HepG2 (cell line): ENCODE data around the gene PDK2. TPM values are rescaled to one million over a fixed set of nuclear protein-coding genes. Genes with fewer than 3 reads are reported as not detected.
A peak's percentile ranks its signal among the peaks of the same experiment; 100 is the strongest.

Source experiments
- ARNT2 ChIP-seq: sonication (generic); formaldehyde crosslinking; IDR thresholded peaks from 2 replicates; pipeline ENCODE4 v1.8.0; 2022; ENCODE audit warnings: mild to moderate bottlenecking, low read depth, missing genetic modification reagents, moderate library complexity
- ESRRA ChIP-seq: sonication (generic); formaldehyde crosslinking; IDR thresholded peaks from 2 replicates; pipeline ENCODE4 v1.5.1; 2020; ENCODE audit warnings: mild to moderate bottlenecking, low read depth, missing genetic modification reagents
- KLF12 ChIP-seq: sonication (generic); formaldehyde crosslinking; IDR thresholded peaks from 2 replicates; pipeline ENCODE4 v1.4.0; 2020; ENCODE audit warnings: missing genetic modification reagents, borderline replicate concordance
- KLF9 ChIP-seq: IDR thresholded peaks from 2 replicates; pipeline ENCODE4 v1.6.1; 2016; ENCODE audit warnings: low read depth
- MED1 ChIP-seq: sonication (generic); formaldehyde crosslinking; IDR thresholded peaks from 2 replicates; pipeline ENCODE4 v1.4.0; 2020; ENCODE audit warnings: missing genetic modification reagents
- NFRKB ChIP-seq: fragments of 450-650 bp; IDR thresholded peaks from 2 replicates; pipeline ENCODE4 v1.6.1; 2017
- NONO ChIP-seq, 2 experiments: fragments of 450-650 bp in 1 of 2; sonication (generic) in 1 of 2; formaldehyde crosslinking in 1 of 2; IDR thresholded peaks in 1 of 2; conservative IDR thresholded peaks in 1 of 2; 2 replicates each; pipeline versions ENCODE4 v1.6.1 to v1.8.0; 2017 to 2022; ENCODE audit warnings: mild to moderate bottlenecking in 1 of 2, missing genetic modification reagents in 1 of 2, moderate library complexity in 1 of 2
- PHF20 ChIP-seq: sonication (generic); formaldehyde crosslinking; IDR thresholded peaks from 2 replicates; pipeline ENCODE4 v1.5.0; 2020; ENCODE audit warnings: mild to moderate bottlenecking, missing genetic modification reagents
- RARA ChIP-seq: IDR thresholded peaks from 2 replicates; pipeline ENCODE4 v1.6.1; 2016; ENCODE audit warnings: missing genetic modification reagents, missing compliant biosample characterization
- RFX3 ChIP-seq: IDR thresholded peaks from 2 replicates; pipeline ENCODE4 v1.6.1; 2016; ENCODE audit warnings: missing biosample characterization, missing genetic modification reagents
- SKI ChIP-seq: fragments of 450-650 bp; IDR thresholded peaks from one replicate; pipeline ENCODE4 v1.6.1; 2018; ENCODE audit warnings: mild to moderate bottlenecking; ENCODE audit not compliant: partially characterized antibody
- SNAI1 ChIP-seq: sonication (generic); formaldehyde crosslinking; IDR thresholded peaks from 2 replicates; pipeline ENCODE4 v1.5.0; 2020; ENCODE audit warnings: mild to moderate bottlenecking, missing genetic modification reagents, borderline replicate concordance
- SNRNP70 ChIP-seq: fragments of 200-400 bp; formaldehyde crosslinking; IDR thresholded peaks from 2 replicates; pipeline ENCODE4 v1.6.1; 2017; ENCODE audit warnings: mild to moderate bottlenecking, low read depth, low read length, moderate library complexity
- YEATS2 ChIP-seq: sonication (generic); formaldehyde crosslinking; IDR thresholded peaks from 2 replicates; pipeline ENCODE4 v1.4.0; 2020; ENCODE audit warnings: missing genetic modification reagents, borderline replicate concordance
- ZNF337 ChIP-seq: sonication (generic); formaldehyde crosslinking; IDR thresholded peaks from 2 replicates; pipeline ENCODE4 v1.5.1; 2020; ENCODE audit warnings: missing genetic modification reagents, low read depth, mild to moderate bottlenecking, borderline replicate concordance
- ZNF687 ChIP-seq: sonication (generic); formaldehyde crosslinking; IDR thresholded peaks from 2 replicates; pipeline ENCODE4 v1.5.1; 2020; ENCODE audit warnings: mild to moderate bottlenecking, missing genetic modification reagents, moderate library complexity
- ZNF891 ChIP-seq: sonication (generic); formaldehyde crosslinking; IDR thresholded peaks from 2 replicates; pipeline ENCODE4 v1.5.0; 2020; ENCODE audit warnings: mild to moderate bottlenecking, missing genetic modification reagents
- polyA plus RNA-seq, 8 experiments: library from polyadenylated mRNA; depleted of rRNA in 3 of 8; stranded (reverse) in 7 of 8; unstranded in 1 of 8; fragments of >200 nt; fragmentation: Illumina TruSeq in 4 of 8; extraction: Trizol in 4 of 8; gene quantifications; 2 replicates each; pipeline versions ENCODE4 v1.2.1 to v1.2.3, GENCODE V29; 2011 to 2016; ENCODE audit warnings: low read depth in 4 of 8, missing spikeins in 1 of 8, mixed read lengths in 1 of 8; ENCODE audit not compliant: insufficient read depth in 1 of 8
- total RNA-seq, 5 experiments: library from RNA; depleted of rRNA; stranded (reverse); fragments of >200 nt; fragmentation: Illumina TruSeq; extraction: Trizol; gene quantifications; 2 replicates each; pipeline ENCODE4 v1.2.3, GENCODE V29; 2016; ENCODE audit warnings: low read depth in 1 of 5
- TF ChIP-seq, protein P1 (sequence below): IDR thresholded peaks from 2 replicates; pipeline ENCODE4 v1.6.1; 2016; ENCODE audit warnings: low read depth
- TF ChIP-seq, protein P2 (sequence below): sonication (generic); formaldehyde crosslinking; IDR thresholded peaks from 2 replicates; pipeline ENCODE4 v1.9.0; 2022; ENCODE audit warnings: missing genetic modification reagents, mild to moderate bottlenecking, borderline replicate concordance
- TF ChIP-seq, protein P3 (sequence below): sonication (generic); formaldehyde crosslinking; IDR thresholded peaks from 2 replicates; pipeline ENCODE4 v1.4.0; 2020; ENCODE audit warnings: missing genetic modification reagents

PDK2 gene
- total and polyA plus RNA-seq, 2 of the 13 experiments (the other 11 are each of a cell fraction or from before 2014, with no cell fraction given): 18.5 to 59.7 TPM

DNA sequence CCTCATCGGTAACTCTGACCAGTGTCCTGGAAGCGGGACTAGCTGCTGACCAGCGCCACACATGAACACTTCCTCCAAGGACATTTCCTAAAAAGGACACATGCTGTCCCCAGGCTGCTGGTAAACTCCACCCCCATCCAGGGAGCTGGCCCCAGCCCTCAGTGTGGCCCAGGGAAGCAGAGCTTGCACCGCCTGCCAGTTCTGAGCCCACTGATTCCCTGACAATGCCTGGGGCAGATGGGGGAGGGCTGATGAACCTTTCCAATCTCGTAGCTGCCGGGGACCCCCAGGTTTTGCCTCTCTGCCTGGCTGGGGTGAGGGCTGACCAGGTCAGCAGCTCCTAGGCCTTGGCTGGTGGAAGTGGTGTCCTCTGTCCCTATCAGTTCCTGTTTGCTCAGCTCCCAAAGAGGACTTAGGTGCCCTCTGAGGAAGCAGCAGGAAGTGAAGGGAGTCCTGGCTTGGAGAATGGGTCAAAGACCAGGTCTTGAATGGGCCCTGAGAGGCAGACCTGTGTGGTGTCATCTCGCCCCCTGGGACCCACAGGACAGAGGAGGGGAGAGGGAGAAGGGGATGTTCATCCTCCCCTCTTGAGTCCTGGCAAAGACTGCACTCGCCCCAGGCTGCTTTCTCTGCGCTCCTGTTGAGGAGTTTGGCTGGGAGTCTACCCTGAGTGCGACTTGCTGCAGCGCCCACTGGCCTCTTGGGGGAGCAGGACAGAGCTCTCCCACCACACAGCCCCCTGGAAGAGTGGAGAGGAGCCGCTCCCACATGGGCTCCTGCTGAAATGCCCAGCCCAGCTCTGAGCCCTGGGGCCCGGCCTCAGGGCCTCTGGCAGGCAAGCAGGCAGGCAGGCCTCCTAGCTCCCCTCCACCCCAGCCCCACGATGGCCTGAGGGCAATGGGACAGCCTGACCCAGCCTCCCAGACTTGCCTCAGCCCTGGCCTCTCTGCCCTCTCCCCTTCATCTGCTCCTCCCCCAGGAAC lies 16.8 kb downstream of the PDK2 start (continued):
- TF ChIP-seq RFX3 (CRISPR knock-in tag): no peak
- TF ChIP-seq ESRRA (CRISPR knock-in tag): peak; percentile 57; the same call in 1 of the 2 replicates
- TF ChIP-seq SNAI1 (CRISPR knock-in tag): no peak
- no peak for TF ChIP-seq KLF12
- no peak for TF ChIP-seq ZNF337 (CRISPR knock-in tag)
- TF ChIP-seq KLF9 (CRISPR knock-in tag): no peak
- TF ChIP-seq ZNF687 (CRISPR knock-in tag): peak; percentile 85
- TF ChIP-seq ZNF891 (CRISPR knock-in tag): peak; percentile 26; the same call in 1 of the 2 replicates
- TF ChIP-seq, protein P1, sequence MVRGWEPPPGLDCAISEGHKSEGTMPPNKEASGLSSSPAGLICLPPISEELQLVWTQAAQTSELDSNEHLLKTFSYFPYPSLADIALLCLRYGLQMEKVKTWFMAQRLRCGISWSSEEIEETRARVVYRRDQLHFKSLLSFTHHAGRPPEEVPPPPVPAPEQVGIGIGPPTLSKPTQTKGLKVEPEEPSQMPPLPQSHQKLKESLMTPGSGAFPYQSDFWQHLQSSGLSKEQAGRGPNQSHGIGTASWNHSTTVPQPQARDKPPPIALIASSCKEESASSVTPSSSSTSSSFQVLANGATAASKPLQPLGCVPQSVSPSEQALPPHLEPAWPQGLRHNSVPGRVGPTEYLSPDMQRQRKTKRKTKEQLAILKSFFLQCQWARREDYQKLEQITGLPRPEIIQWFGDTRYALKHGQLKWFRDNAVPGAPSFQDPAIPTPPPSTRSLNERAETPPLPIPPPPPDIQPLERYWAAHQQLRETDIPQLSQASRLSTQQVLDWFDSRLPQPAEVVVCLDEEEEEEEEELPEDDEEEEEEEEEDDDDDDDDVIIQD: 0 out of 2 replicates have a peak, but pooled peaks have one; percentile 31
- TF ChIP-seq NONO (IDR thresholded peaks at IDR 0.05): no peak
- TF ChIP-seq NONO (CRISPR knock-in tag; conservative IDR thresholded peaks at IDR 0.05): peak; percentile 80
- TF ChIP-seq YEATS2 (CRISPR knock-in tag): peak; percentile 19; the same call in 1 of the 2 replicates
- TF ChIP-seq SKI: no peak
- peak; percentile 37; the same call in 1 of the 2 replicates for TF ChIP-seq MED1 (CRISPR knock-in tag)
- no peak for TF ChIP-seq NFRKB
- no peak for TF ChIP-seq PHF20
- TF ChIP-seq, protein P2, sequence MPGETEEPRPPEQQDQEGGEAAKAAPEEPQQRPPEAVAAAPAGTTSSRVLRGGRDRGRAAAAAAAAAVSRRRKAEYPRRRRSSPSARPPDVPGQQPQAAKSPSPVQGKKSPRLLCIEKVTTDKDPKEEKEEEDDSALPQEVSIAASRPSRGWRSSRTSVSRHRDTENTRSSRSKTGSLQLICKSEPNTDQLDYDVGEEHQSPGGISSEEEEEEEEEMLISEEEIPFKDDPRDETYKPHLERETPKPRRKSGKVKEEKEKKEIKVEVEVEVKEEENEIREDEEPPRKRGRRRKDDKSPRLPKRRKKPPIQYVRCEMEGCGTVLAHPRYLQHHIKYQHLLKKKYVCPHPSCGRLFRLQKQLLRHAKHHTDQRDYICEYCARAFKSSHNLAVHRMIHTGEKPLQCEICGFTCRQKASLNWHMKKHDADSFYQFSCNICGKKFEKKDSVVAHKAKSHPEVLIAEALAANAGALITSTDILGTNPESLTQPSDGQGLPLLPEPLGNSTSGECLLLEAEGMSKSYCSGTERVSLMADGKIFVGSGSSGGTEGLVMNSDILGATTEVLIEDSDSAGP (CRISPR knock-in tag): peak; percentile 47; the same call in 1 of the 2 replicates
- no peak for TF ChIP-seq SNRNP70
- TF ChIP-seq ARNT2: peak; percentile 50; the same call in 1 of the 2 replicates
- TF ChIP-seq, protein P3, sequence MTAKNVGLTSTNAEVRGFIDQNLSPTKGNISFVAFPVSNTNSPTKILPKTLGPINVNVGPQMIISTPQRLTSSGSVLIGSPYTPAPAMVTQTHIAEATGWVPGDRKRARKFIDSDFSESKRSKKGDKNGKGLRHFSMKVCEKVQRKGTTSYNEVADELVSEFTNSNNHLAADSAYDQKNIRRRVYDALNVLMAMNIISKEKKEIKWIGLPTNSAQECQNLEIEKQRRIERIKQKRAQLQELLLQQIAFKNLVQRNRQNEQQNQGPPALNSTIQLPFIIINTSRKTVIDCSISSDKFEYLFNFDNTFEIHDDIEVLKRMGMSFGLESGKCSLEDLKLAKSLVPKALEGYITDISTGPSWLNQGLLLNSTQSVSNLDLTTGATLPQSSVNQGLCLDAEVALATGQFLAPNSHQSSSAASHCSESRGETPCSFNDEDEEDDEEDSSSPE (CRISPR knock-in tag): 0 out of 2 replicates have a peak, but pooled peaks have one; percentile 9
- no peak for TF ChIP-seq RARA (CRISPR knock-in tag)
